Measurements from ENCODE around the gene SLC26A11.
A peak's percentile ranks its signal among the peaks of the same experiment; 100 is the strongest.
"Not testable (repeated sequence)": the region's sequence is repeated elsewhere in the genome, so short reads cannot be mapped to it uniquely, and the experiment has no call there.

Gene SLC26A11

GRCh38 chr17:80196652-80197051 is 23.6 kb upstream of the SLC26A11 start:
- no peak for DNase-seq

- peak; percentile 54 for DNase-seq
These were observed 22.0 kb upstream of the SLC26A11 start for GRCh38 chr17:80198144-80198661.

GRCh38 chr17:80199295-80199694 is 20.9 kb upstream of the SLC26A11 start:
- not testable (repeated sequence) for DNase-seq

GRCh38 chr17:80201446-80201845 is 18.8 kb upstream of the SLC26A11 start:
- no peak for DNase-seq

DNA sequence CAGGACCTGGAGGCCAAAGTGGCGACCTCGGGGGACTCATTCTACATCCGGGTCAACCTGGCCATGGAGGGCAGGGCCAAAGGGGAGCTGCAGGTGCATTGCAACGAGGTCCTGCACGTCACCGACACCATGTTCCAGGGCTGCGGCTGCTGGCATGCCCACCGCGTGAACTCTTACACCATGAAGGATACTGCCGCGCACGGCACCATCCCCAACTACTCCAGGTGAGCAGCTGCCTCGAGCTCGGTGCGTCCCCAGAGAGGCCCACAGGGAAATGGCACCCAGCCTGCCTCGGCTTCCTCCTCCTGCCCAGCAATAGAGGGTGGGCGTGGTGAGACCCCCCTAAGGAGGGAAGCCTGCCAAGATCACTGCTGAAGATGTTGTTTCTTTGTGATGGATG is 18.0 kb upstream of the SLC26A11 start:
- no peak for DNase-seq

DNA sequence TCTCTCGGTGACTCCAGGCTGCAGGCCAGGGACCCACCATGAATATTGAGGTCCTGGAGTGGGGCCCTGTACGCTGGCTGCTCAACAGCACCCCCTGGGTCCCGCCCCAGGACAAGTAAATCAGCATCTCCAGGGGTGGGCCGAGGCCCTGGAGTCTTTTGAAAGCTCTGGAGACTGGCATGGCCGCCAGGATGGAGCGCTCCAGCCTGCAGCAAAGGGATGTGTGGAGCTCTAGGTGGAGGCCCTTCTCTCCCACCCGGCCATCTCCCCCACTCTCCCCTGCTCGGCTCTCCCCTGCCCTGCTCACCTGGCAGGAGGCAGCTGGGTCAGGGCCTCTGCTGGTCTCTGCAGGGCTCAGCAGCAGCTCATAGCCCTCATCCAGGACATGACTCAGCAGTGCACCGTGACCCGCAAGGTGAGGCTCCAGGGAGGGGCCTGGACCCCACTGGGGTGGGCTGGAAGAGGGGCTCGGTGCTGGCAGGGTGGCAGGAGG is 16.7 kb upstream of the SLC26A11 start:
- DNase-seq: no peak

DNA sequence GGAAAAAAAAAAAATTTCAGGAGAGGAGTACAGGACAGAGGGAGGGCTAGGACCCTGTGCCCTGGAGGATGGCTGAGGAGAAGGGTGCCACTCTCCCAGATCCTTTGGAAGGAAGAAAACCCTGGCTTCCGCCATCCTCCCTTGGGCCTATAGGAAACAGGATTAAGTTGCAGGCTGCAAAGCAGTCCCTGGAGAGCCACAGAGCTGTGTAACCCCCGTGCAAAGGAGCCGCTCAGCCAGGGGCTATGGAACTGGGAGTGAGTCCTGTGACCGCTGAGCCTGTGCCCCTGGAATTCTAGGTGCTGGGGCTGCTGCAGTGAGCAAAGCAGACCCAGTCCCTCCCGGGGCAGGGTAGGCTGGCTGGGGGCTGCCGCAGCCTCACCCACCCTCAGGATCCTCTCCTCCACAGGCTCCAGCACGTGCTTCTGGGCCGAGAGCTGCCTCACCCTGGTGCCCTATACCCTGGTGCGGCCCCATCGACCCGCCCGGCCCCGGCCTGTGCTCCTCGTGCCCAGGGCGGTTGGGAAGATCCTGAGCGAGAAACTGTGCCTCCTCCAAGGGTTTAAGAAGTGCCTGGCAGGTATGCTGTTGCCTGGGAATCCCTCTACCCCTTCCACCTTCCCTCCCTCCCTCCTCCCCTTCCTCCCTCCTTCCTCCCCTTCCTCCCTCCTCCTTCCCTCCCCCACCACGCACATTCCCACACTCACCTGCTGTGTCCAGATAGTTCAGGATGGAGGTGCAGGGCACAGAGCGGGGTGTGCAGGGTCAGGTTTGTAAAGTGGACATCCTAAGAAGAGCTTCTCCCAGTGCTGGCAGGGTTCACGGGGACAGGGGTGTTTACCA is 15.4 kb upstream of the SLC26A11 start:
- no peak for DNase-seq

DNA sequence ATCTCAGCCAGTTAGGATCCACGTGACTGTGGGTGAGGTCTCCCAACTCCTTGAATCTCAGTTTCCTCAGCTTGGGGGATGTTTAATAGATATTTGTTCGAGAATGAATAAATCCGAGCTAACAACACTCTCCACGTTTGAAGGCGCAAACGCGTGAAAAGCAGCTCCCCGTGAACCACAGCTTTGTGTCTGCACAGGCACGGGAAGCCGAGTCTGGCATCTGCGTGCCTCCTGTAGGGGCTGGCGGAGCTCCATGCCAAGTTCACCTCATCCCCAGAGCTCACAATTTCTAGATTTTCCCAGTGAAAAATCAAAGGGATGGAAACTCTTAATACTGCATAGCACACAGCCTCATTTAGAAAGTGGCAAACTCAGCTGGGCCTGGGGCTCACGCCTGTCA is 14.4 kb upstream of the SLC26A11 start:
- no peak for DNase-seq

DNA sequence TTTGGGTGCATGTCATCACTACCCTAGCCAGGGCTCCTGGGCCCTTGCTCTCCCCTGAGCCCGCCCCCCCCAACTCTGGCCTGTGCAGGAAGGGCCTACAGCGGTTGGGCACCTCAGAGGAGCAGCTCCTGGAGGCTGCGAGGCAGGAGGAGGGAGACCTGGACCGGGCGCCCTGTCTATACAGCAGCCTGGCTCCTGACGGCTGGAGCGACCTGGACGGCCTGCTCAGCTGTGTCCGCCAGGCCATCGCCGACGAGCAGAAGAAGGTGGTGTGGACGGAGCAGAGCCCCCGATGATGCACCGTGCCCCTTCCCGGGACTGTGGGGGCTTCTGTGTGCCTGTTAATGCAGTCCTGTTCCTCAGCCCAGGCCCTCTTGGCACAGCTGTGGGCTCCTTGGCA is 12.2 kb upstream of the SLC26A11 start:
- no peak for DNase-seq

DNA sequence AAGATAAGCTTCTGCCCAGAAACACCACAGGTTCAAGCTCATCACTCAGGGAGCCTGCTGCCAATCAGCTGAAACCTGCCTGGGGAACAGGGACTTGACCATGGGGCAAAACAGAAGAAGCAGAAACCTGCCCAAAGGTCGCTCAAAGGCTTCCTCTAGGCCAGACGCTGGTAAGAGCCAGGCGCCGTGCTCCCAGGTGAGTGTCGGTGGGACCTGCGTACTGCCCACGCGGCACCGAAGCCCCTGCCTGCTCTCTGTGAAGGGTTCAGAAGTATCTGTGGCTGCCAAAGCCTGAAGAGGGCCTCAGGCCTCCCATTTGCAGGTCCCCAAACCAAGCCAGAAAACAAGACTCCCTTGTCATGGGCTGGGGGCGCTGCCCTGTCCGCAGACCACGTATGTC is 10.5 kb upstream of the SLC26A11 start:
- DNase-seq: no peak

- no peak for DNase-seq
These were observed 9.7 kb upstream of the SLC26A11 start for GRCh38 chr17:80210348-80211108.

DNA sequence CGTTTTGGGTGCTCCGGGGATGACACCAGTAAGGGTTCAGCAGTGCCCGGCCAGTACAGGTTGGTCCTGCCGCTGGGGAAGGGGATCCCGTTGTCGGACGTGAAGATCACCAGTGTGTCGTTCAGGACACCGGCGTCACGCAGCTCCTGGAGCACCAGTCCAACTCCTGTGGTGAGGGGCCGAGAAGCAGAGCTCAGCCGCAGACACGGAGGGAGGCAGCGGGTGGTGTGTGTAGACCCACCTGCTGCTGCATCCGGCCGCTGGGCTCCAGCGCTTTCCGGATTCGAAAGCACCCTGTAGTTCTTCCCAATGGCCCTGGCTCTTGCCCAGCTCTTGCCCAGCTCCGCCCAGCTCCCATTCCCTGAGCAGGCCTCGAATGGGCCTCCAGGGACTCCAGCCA is 8.1 kb upstream of the SLC26A11 start:
- no peak for DNase-seq

GRCh38 chr17:80212511-80212910 is 7.7 kb upstream of the SLC26A11 start:
- no peak for DNase-seq

GRCh38 chr17:80212962-80213642 is 7.1 kb upstream of the SLC26A11 start:
- no peak for DNase-seq

- no peak for DNase-seq
These were observed 6.6 kb upstream of the SLC26A11 start for GRCh38 chr17:80213643-80213975.

- no peak for DNase-seq
These were observed 6.0 kb upstream of the SLC26A11 start for GRCh38 chr17:80214012-80214877.

DNA sequence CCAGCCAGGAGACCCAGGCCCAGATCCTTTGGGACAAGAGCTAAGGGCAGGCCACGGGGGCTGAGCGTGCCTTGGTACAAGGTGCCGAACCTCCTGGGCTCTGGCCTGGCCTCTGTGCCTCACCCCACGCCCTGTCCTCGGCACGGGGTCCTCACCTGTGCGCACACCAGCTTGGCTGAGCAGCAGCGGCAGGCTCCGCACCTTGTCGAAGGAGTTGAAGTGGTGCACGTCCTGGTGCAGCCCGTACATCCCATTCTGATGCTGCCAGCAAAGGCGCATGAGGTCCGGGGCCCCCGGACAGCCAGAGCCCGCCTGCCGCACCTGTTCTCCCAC is 5.4 kb upstream of the SLC26A11 start:
- no peak for DNase-seq

GRCh38 chr17:80216473-80217456 is 3.5 kb upstream of the SLC26A11 start:
- no peak for DNase-seq

DNA sequence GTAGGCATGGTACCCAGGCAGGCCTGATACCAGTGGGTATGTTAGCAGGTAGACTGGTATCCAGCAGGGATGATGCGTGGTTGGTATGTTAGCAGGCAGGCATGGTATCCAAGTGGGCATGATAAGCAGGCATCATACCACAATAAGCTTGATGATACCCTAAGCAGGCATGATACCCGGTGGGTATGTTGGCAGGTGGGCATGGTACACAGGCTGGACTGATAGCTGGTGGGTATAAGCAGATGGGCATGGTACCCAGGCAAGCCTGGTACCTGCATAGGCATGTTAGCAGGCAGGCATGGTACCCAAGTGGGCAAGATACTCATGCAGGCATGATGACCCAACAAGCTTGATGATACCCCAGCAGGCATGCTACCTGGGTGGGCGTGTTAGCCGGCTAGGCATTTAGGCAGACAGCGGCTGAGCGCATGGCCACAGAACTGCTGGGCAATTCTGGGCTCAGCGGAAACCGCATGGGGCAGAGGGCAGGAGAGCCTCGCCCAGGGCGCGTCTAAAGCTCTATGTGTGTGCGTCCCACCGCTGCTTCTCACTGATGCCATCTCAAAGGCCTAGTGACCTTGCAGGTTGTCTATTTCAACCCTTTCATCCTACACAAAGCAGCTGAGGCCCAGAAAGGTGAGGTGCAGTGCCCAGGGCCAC is 2.4 kb upstream of the SLC26A11 start:
- no peak for DNase-seq

- DNase-seq: no peak
These were observed 1.8 kb upstream of the SLC26A11 start for GRCh38 chr17:80218391-80218790.

Data from NCI-H2171 (cell line).